Lung (tissue), 12 donors: ENCODE measurements around the gene LRRC57. TPM values are rescaled to one million over a fixed set of nuclear protein-coding genes. Genes with fewer than 3 reads are reported as not detected.

Experiments
- ATAC-seq: fragments of 200-7000 bp; cut with Tn5 transposase; one replicate; pipeline ENCODE4 v1.9.1; 2020; ENCODE audit warnings: moderate number of reproducible peaks; ENCODE audit not compliant: insufficient read depth, low FRiP score
- DNase-seq, 3 donors: peaks; one replicate each; pipeline ENCODE4 v3.0.0-alpha.2; 2013 to 2017
- H3K27ac ChIP-seq, 2 donors: one replicate each; pipeline ENCODE4 v1.5.1; 2013; ENCODE audit warnings: mild to moderate bottlenecking in 2 of 2, moderate library complexity in 2 of 2, control low read depth in 1 of 2, inconsistent platforms in 1 of 2, low read depth in 1 of 2, low read length in 1 of 2
- H3K27me3 ChIP-seq, 3 donors: one replicate each; pipeline ENCODE4 v1.5.1; 2013; ENCODE audit warnings: low read length in 2 of 3; ENCODE audit not compliant: control insufficient read depth in 3 of 3, insufficient read depth in 3 of 3
- H3K36me3 ChIP-seq, 4 donors: one replicate each; pipeline ENCODE4 v1.5.1; 2013; ENCODE audit warnings: low read length in 4 of 4, mild to moderate bottlenecking in 1 of 4, moderate library complexity in 1 of 4; ENCODE audit not compliant: control insufficient read depth in 4 of 4, insufficient read depth in 4 of 4
- H3K4me1 ChIP-seq, 5 donors: one replicate each; pipeline ENCODE4 v1.5.1; 2013; ENCODE audit warnings: low read length in 5 of 5, mild to moderate bottlenecking in 2 of 5, moderate library complexity in 1 of 5; ENCODE audit not compliant: control insufficient read depth in 5 of 5, insufficient read depth in 5 of 5
- H3K4me3 ChIP-seq: one replicate; pipeline ENCODE4 v1.5.1; 2013; ENCODE audit warnings: mild to moderate bottlenecking, control low read depth, moderate library complexity
- H3K9ac ChIP-seq, 2 donors: one replicate each; pipeline ENCODE4 v1.5.1; 2013; ENCODE audit warnings: low read length in 2 of 2, control low read depth in 1 of 2; ENCODE audit not compliant: insufficient read depth in 1 of 2
- H3K9me3 ChIP-seq, 4 donors: one replicate each; pipeline ENCODE4 v1.5.1; 2013; ENCODE audit warnings: low read length in 3 of 4, mild to moderate bottlenecking in 1 of 4, moderate library complexity in 1 of 4; ENCODE audit not compliant: control insufficient read depth in 4 of 4, insufficient read depth in 3 of 4
- CTCF ChIP-seq: IDR thresholded peaks from 2 replicates; pipeline ENCODE4 v1.5.1; 2012; ENCODE audit warnings: mild to moderate bottlenecking; ENCODE audit errors: control extremely low read depth, extremely low read depth
- WGBS, 2 donors: extraction: QIAGEN DNeasy Blood & Tissue Kit; methylation state at CpG; one replicate each; pipeline ENCODE4 v1.1.7; 2013; 5-methylcytosine and 5-hydroxymethylcytosine counted together
- polyA plus RNA-seq, 2 donors: library from polyadenylated mRNA; stranded (reverse); fragments of 200-250 nt; gene quantifications; one replicate each; pipeline ENCODE4 v1.2.1, GENCODE V29; 2013
- total RNA-seq, 2 donors: library from RNA; depleted of rRNA in 1 of 2; stranded (reverse); fragments of >200 nt in 1 of 2; gene quantifications; one replicate each; pipeline ENCODE4 v1.2.1, GENCODE V29; 2014 to 2021
- donor health status: control.
- donor health status: control.
- donor health status: Bipolar disorder and iron deficiency.
- donor health status: healthy.
- donor health status: DM: yes; HTN: yes; CAD: no.

The LRRC57 gene
- total and polyA plus RNA-seq, 4 donors: 6.9 to 31.9 (median 19.1) TPM

DNA sequence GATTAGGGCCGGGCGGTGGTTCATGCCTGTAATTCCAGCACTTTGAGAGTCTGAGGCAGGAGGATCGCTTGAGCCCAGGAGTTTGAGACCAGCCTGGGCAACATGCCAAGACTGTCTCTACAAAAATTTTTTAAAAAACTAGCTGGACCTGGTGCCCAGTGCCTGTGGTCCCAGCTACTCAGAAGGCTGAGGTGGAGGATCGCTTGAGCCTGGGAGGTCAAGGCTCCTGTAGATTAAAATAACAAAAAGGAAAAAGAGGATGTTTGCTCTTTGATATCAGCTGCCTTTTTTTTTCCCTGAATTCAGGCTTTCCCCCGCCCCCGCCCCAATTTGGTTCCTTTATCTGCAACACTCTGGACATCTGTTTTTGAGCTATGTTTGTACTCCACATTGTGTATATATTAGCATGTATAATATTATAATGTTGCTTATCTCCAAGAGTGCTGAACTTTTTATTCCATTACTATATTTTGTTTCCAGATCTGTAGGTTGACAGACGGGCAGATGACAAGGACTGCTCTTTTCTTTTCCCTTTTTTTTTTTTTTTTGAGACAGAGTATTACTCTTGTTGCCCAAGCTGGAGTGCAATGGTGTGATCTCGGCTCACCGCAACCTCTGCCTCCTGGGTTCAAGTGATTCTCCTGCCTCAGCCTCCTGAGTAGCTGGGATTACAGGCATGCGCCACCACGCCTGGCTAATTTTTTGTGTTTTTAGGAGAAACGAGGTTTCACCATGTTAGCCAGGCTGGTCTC lies 48.6 kb downstream of the LRRC57 start:
- 66 to 68% methylated on average over 12 of the region's 12 CpGs for WGBS, 2 donors
- Histone ChIP-seq H3K4me3 (no peak overlapping the region), H3K36me3 (peaks cover 0 to 3% (median 0%) of the 10 kb centered on the region in 4 donors), H3K27ac (peak overlapping the region; percentile 55 to 59), H3K9me3 (no peaks in the 10 kb centered on the region), H3K27me3 (no peaks in the 10 kb centered on the region), H3K9ac (no peak overlapping the region), H3K4me1 (peaks cover 4 to 12% (median 5%) of the 10 kb centered on the region in 5 donors)
- DNase-seq (no peak), ATAC-seq (no peak)
- TF ChIP-seq CTCF: no peak

- H3K27ac ChIP-seq: peak overlapping the region in 1 of 2 donors; percentile 64
- peaks cover 5 to 13% (median 10%) of the 10 kb centered on the region in 5 donors for H3K4me1 ChIP-seq
- no peaks in the 10 kb centered on the region for H3K27me3 ChIP-seq
- WGBS, 2 donors: 71 to 81% methylated on average over 6 of the region's 6 CpGs
- DNase-seq (no peak), ATAC-seq (no peak)
- H3K9me3 ChIP-seq: no peaks in the 10 kb centered on the region
- H3K36me3 ChIP-seq: no peaks in the 10 kb centered on the region
- H3K9ac ChIP-seq: no peak overlapping the region
- no peak for TF ChIP-seq CTCF
- H3K4me3 ChIP-seq: no peak overlapping the region
Observed at GRCh38 chr15:42498212-42499068, 50.2 kb downstream of the LRRC57 start.

GRCh38 chr15:42495361-42496212 lies 53.0 kb downstream of the LRRC57 start, which contains the start of gene SNAP23:
Gene SNAP23, plus strand, starts transcription at chr15:42495634. Its CDS starts 16,213 bp downstream, at chr15:42511847.
- Histone ChIP-seq H3K9me3 (no peaks in the 10 kb centered on the region), H3K9ac (peak within 1 kb of the TSS; percentile 74 to 91), H3K4me3 (peak within 1 kb of the TSS; percentile 71), H3K4me1 (peaks cover 5 to 14% (median 9%) of the 10 kb centered on the region in 5 donors), H3K27me3 (no peaks in the 10 kb centered on the region), H3K27ac (peak within 1 kb of the TSS; percentile 95 to 97), H3K36me3 (no peaks in the 10 kb centered on the region)
- WGBS, 2 donors: 0 to 1% methylated on average over 43 of the region's 43 CpGs
- peak; percentile 90 for ATAC-seq
- DNase-seq: peak; percentile 94 to 97 (median 95)
- TF ChIP-seq CTCF: no peak
